Measurements from ENCODE around the gene ABLIM1.
A peak's percentile ranks its signal among the peaks of the same experiment; 100 is the strongest.

ABLIM1 gene

DNA sequence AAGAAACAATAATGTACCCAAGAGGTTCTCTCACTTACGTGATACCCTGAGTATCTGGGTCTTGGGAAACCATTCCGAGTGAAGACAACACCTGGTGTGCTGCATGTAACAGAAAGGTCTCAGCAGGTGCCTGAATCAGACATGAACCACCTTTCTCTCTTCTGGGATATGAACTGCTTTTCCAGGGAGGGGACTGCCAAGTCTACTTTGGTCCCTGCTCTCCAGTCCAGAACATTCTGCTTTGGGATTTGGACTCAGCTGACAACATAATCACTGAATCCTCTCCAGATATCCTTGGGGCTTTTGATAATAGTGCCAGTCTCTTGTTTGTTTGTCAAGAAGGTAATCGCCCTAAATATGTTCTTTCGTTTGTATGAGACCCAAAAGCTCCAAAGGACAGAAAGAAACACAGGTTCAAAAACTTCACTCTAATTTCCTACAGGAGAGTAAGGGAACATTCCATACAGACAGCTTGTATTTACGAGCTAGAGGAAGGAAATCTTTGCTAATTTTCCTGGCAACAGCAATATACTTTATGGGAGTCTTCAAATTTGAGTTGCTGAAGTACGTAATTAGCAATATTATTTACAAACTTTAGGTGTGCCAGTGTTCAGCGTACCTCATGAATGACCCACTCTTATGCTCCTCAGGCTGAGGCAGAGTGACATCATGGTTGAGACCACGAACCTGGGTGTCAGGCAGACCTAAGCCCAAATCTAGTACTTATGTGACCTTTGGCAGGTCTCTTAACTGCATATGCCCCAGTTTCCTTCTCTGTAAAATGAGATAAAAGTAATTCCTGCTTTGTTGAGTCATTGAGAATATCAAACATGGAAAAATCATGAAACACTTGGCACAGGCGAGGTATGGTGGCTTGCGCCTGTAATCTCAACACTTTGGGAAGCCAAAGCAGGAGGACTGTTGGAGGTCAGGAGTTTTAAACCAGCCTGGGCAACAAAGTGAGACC, 5.4 kb downstream of the ABLIM1 start:
- intact Hi-C loops (cut with DNase I): no loop called here
- DNase-seq: no peak

DNA sequence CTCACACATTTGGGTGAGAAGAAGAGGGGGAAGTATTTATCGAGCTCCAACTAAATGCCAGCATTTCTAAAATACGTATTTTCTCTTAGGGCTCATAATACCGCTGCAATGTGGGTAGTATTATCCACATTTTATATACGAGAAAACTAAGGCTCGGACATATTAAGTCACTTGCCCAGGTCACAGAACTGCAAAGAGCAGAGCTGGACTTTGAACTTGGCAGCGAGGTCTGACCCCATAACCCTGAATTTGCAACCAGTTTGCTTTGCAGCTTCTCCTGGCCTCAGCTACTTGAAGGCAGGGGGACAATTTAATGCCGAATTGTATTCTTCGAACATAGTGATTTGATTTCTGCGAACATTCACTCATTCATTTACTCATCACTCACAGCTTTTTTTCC, 7.2 kb downstream of the ABLIM1 start:
- no peak for DNase-seq
- intact Hi-C loops (cut with DNase I): no loop called here

DNA sequence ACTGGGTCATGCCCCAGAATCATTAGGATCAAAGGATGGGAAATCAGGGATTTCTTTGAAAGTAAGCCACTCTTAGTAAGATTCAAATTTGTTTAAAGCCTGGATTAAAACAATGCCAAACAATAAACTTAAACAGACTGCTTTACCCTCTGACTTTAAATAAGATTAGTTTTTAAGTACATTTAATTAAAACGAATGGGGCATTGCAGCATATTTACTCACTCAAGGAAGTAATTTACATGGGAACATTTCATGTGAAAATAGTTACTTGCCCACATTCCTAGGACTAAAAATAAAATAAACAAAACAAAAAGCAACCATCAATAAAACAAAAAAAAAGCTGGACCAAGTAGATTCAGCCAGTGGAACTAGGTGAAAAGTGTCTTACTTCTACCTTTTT, 7.8 kb downstream of the ABLIM1 start:
- intact Hi-C loops (cut with DNase I): no loop called here
- DNase-seq: no peak

DNA sequence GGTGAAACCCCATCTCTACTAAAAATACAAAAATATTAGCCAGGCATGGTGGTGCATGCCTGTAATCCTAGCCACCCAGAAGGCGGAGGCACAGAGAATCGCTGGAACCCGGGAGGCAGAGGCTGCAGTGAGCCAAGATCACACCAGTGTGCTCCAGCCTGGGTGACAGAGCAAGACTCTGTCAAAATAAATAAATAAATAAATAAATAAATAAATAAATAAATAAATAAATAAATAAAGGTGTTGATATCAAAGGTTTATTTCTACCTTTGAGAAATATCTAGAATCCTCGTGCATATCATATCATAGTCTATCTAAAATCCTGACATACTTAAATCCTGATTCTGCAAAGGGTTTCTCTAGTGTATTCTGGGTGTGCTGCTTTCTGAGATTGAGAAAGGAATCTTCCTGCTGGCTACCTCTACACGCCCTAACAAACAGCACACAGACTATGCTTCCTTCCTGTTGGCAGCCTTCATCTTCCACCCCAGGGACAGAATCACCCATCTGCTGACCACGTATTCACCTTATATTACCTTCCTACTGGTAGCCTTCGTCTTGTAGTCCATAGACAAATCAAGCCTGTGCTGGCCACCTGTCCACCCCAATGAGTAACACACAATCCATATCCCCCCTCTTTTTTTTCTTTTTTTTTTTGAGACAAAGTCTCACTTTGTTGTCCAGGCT, 8.7 kb downstream of the ABLIM1 start:
- intact Hi-C loops (cut with DNase I): no loop called here
- no peak for DNase-seq

GRCh38 chr10:114648368-114648767, 9.7 kb downstream of the ABLIM1 start:
- intact Hi-C loops (cut with DNase I): no loop called here
- DNase-seq: no peak

GRCh38 chr10:114647545-114648138, 10.4 kb downstream of the ABLIM1 start:
- no peak for DNase-seq
- intact Hi-C loops (cut with DNase I): no loop called here

- DNase-seq: no peak
- intact Hi-C loops (cut with DNase I): no loop called here
Measured at GRCh38 chr10:114646426-114646825, 11.6 kb downstream of the ABLIM1 start.

GRCh38 chr10:114645706-114646105, 12.4 kb downstream of the ABLIM1 start:
- no peak for DNase-seq
- intact Hi-C loops (cut with DNase I): no loop called here

DNA sequence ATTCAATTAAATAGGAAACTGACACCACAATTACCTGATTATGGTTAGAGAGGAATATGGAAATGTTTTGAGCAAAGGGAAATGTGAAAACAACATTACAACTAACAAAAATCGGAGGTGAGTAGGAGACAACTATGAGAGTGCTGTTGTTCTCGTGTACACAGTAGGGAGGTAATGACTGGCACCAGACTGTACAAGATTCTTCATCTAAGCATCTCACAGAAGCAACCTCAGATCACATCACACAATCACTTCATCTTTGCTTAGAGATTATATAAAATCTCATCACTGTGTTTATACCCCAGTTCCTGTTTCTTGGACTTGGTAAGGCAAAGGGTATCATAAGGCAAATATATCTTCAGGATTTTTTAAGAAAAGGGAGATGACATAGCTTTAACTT, 14.9 kb downstream of the ABLIM1 start:
- DNase-seq: no peak
- intact Hi-C loops (cut with DNase I): no loop called here

GRCh38 chr10:114642729-114643128, 15.3 kb downstream of the ABLIM1 start:
- DNase-seq: no peak
- intact Hi-C loops (cut with DNase I): no loop called here

GRCh38 chr10:114638821-114639625, 19.1 kb downstream of the ABLIM1 start:
- no peak for DNase-seq
- intact Hi-C loops (cut with DNase I): no loop called here

GRCh38 chr10:114635797-114636550, 22.1 kb downstream of the ABLIM1 start:
- DNase-seq: no peak
- intact Hi-C loops (cut with DNase I): no loop called here

- intact Hi-C loops (cut with DNase I): no loop called here
- DNase-seq: no peak
Measured at GRCh38 chr10:114635101-114635500, 23.0 kb downstream of the ABLIM1 start.

DNA sequence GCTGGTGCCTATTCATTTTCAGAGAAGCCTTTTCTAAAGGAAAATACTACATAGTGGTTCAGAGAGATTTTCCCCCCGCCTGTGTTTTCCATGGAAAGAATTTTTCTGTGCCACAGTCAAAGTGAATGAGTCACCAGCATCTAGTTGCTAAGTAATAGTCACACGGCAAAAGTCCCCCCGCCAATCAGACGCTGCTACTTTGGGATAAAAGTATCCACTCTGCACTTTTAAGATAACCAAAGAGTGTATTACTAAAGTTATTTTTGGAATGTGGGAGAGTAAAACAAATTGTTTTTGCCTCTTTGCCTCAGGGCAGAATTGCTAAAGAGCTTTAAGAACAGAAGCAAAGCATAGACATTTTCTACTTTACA, 23.5 kb downstream of the ABLIM1 start:
- peak in 40 of 42 donors; percentile 13 to 91 (median 66) for DNase-seq
- intact Hi-C loops (cut with DNase I): no loop called here

DNA sequence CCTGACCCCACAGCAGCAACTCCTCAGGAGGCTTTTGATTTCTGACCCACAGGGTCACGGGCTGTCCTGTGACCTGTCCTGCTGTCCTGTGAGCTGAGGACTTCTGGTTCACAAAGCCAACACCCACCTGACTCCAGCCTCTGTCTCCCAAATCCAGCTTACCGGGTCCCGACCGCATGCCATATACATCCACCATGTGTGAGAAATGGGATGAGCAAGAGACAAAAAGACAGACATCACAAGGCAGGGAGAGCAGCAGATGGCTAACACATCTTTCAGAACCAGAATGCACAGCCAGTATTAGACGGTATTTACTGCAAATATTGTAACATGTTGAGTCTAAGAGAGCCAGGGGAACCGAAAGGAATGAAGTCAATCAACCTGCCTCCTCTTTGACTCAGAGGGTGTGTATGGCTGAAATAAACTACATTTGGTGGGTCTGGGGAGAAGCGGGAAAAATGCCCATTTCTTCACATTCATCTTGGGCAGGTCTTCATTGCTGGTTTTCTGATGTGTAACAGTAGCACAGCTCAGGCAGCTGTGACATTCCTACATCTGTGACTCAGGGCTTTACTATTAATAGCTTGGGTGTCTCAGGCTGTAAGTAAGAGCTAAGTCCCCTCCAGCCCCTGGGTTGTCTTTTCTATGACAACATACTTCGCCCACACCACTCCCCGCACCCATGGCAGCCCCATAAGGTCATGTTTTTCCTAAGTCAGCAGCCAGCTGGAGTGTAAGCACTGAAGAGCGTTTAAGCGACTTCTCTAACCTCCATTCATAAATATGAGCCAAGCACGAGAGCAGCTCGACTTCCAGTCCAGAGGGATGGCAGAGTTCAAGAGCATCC, 25.0 kb downstream of the ABLIM1 start:
- intact Hi-C loops (cut with DNase I): no loop called here

GRCh38 chr10:114631666-114632417, 26.2 kb downstream of the ABLIM1 start:
- peak in 36 of 42 donors; percentile 8 to 67 (median 35) for DNase-seq

More for the DNA sequence above, 25.0 kb downstream of the ABLIM1 start:
- DNase-seq: peak in 24 of 42 donors; percentile 8 to 69 (median 25)

More at GRCh38 chr10:114631666-114632417, 26.2 kb downstream of the ABLIM1 start:
- intact Hi-C loops (cut with DNase I): no loop called here
